A549 (cell line): ENCODE measurements around the gene TMEM223. TPM values are rescaled to one million over a fixed set of nuclear protein-coding genes. Genes with fewer than 3 reads are reported as not detected.

Source experiments
- ATAC-seq, 2 experiments: fragments of 200-7000 bp in 1 of 2; fragments of >200 bp in 1 of 2; cut with Nextera tagmentation in 1 of 2; cut with Tn5 transposase in 1 of 2; 3 replicates each; pipeline versions ENCODE4 v1.8.0 to v1.9.1; 2018 to 2020; ENCODE audit warnings: mild to moderate bottlenecking in 1 of 2, moderate library complexity in 1 of 2
- CTCF ChIA-PET: fragments of 300-600 bp; sonication (Branson Sonifier 250); formaldehyde crosslinking; extraction: SDS; loops from one replicate; lab custom pipeline; 2021; ENCODE audit warnings: antibody characterized with exemption, inconsistent platforms; lab: Yijun Ruan, JAX
- POLR2A ChIA-PET: fragments of 350-600 bp; formaldehyde crosslinking; extraction: SDS; loops from one replicate; lab custom pipeline; 2021; ENCODE audit warnings: antibody characterized with exemption, inconsistent platforms; lab: Yijun Ruan, JAX
- DNase-seq, 2 experiments: peaks; one replicate each; pipeline versions ENCODE4 v3.0.0 to v3.0.0-alpha.2; 2011 to 2016; ENCODE audit warnings: low read depth in 1 of 2, low spot score in 1 of 2
- FAIRE-seq: peaks from 2 replicates; lab custom pipeline; 2011; peaks lifted over from hg19 to GRCh38; lab: Jason Lieb, UNC
- H3K27ac ChIP-seq, 2 experiments: fragments of >200 bp; sonication (Bioruptor Twin); formaldehyde crosslinking; 3 replicates each; pipeline ENCODE4 v1.5.1; 2016 to 2017
- H3K4me1 ChIP-seq: fragments of >200 bp; sonication (Bioruptor Twin); formaldehyde crosslinking; 3 replicates; pipeline ENCODE4 v1.6.1; 2016
- H3K4me2 ChIP-seq: fragments of >200 bp; sonication (Bioruptor Twin); formaldehyde crosslinking; 3 replicates; pipeline ENCODE4 v1.6.1; 2016
- H3K4me3 ChIP-seq: fragments of >200 bp; sonication (Bioruptor Twin); formaldehyde crosslinking; 3 replicates; pipeline ENCODE4 v1.5.1; 2016
- H3K9me3 ChIP-seq: fragments of >200 bp; sonication (Bioruptor Twin); formaldehyde crosslinking; 3 replicates; pipeline ENCODE4 v1.6.1; 2016
- CBX2 ChIP-seq: fragments of 200-600 bp; sonication (generic); IDR thresholded peaks from 2 replicates; pipeline ENCODE4 v1.6.1; 2016; ENCODE audit warnings: low read depth, mild to moderate bottlenecking, borderline replicate concordance
- CEBPB ChIP-seq, 2 experiments: fragments of >200 bp in 1 of 2; sonication (Bioruptor Twin) in 1 of 2; formaldehyde crosslinking in 1 of 2; IDR thresholded peaks; 2 replicates each; pipeline ENCODE4 v1.6.1; 2012 to 2016
- CHD4 ChIP-seq: fragments of 200-600 bp; sonication (generic); IDR thresholded peaks from 2 replicates; pipeline ENCODE4 v1.6.1; 2016; ENCODE audit warnings: antibody characterized with exemption, mild to moderate bottlenecking, borderline replicate concordance
- EHF ChIP-seq: fragments of 250-450 bp; sonication (Bioruptor Pico); IDR thresholded peaks from 2 replicates; pipeline ENCODE4 v1.5.0; 2020; ENCODE audit warnings: mild to moderate bottlenecking
- FOSB ChIP-seq: fragments of 250-450 bp; sonication (Bioruptor Pico); IDR thresholded peaks from 2 replicates; pipeline ENCODE4 v1.5.0; 2020; ENCODE audit warnings: mild to moderate bottlenecking, moderate library complexity
- GATA3 ChIP-seq: IDR thresholded peaks from 2 replicates; pipeline ENCODE4 v1.6.1; 2012; ENCODE audit warnings: borderline replicate concordance
- HDAC2 ChIP-seq: fragments of 200-600 bp; sonication (generic); IDR thresholded peaks from 2 replicates; pipeline ENCODE4 v1.6.1; 2016
- HEYL ChIP-seq: fragments of 250-450 bp; sonication (Bioruptor Pico); IDR thresholded peaks from 2 replicates; pipeline ENCODE4 v1.8.0; 2021; ENCODE audit warnings: mild to moderate bottlenecking, moderate library complexity
- HOXB5 ChIP-seq: fragments of 250-450 bp; sonication (Bioruptor Pico); IDR thresholded peaks from 2 replicates; pipeline ENCODE4 v1.5.0; 2020; ENCODE audit warnings: mild to moderate bottlenecking, moderate library complexity
- JUN ChIP-seq, 2 experiments: fragments of >200 bp; sonication (Bioruptor Twin); formaldehyde crosslinking; IDR thresholded peaks; 2 replicates in 1 of 2; 3 replicates in 1 of 2; pipeline ENCODE4 v1.6.1; 2016 to 2017
- JUNB ChIP-seq: fragments of >200 bp; sonication (Bioruptor Twin); formaldehyde crosslinking; IDR thresholded peaks from 2 replicates; pipeline ENCODE4 v1.6.1; 2016
- KDM1A ChIP-seq: fragments of 200-600 bp; sonication (generic); IDR thresholded peaks from 2 replicates; pipeline ENCODE4 v1.6.1; 2016; ENCODE audit warnings: low read depth, mild to moderate bottlenecking
- KDM5A ChIP-seq: fragments of 200-600 bp; sonication (generic); IDR thresholded peaks from 2 replicates; pipeline ENCODE4 v1.6.1; 2016; ENCODE audit warnings: antibody characterized with exemption, mild to moderate bottlenecking
- MYC ChIP-seq: IDR thresholded peaks from 2 replicates; pipeline ENCODE4 v1.6.1; 2012; ENCODE audit warnings: mild to moderate bottlenecking, inconsistent platforms, low read length, improper control_type of control experiment, borderline replicate concordance
- NFE2L2 ChIP-seq: fragments of 150-350 bp; conservative IDR thresholded peaks from 2 replicates; pipeline ENCODE4 v1.6.1; 2014; ENCODE audit warnings: low read length
- NPAS2 ChIP-seq: fragments of 250-450 bp; sonication (Bioruptor Pico); IDR thresholded peaks from 2 replicates; pipeline ENCODE4 v1.8.0; 2022; ENCODE audit warnings: mild to moderate bottlenecking, moderate library complexity, borderline replicate concordance
- PHF8 ChIP-seq: fragments of 200-600 bp; sonication (generic); IDR thresholded peaks from 2 replicates; pipeline ENCODE4 v1.6.1; 2016; ENCODE audit warnings: low read depth, mild to moderate bottlenecking, antibody characterized with exemption, moderate library complexity, borderline replicate concordance
- POLR2A ChIP-seq: IDR thresholded peaks from 2 replicates; pipeline ENCODE4 v1.6.1; 2012; ENCODE audit warnings: mild to moderate bottlenecking, low read length
- RARB ChIP-seq: fragments of 250-450 bp; sonication (Bioruptor Pico); IDR thresholded peaks from 2 replicates; pipeline ENCODE4 v1.8.0; 2021; ENCODE audit warnings: mild to moderate bottlenecking, moderate library complexity
- RCOR1 ChIP-seq: fragments of 150-350 bp; IDR thresholded peaks from 2 replicates; pipeline ENCODE4 v1.6.1; 2014; ENCODE audit warnings: antibody characterized with exemption, low read length, low read depth
- RFX5 ChIP-seq: fragments of 450-650 bp; IDR thresholded peaks from 2 replicates; pipeline ENCODE4 v1.7.1; 2014; ENCODE audit warnings: antibody characterized with exemption, mild to moderate bottlenecking, moderate library complexity
- RNF2 ChIP-seq: fragments of 200-600 bp; sonication (generic); IDR thresholded peaks from 2 replicates; pipeline ENCODE4 v1.6.1; 2016; ENCODE audit warnings: low read depth, mild to moderate bottlenecking, antibody characterized with exemption, moderate library complexity, borderline replicate concordance
- SMC3 ChIP-seq: fragments of >200 bp; sonication (Bioruptor Twin); formaldehyde crosslinking; IDR thresholded peaks from 3 replicates; pipeline ENCODE4 v1.6.1; 2018; ENCODE audit warnings: inconsistent platforms
- SREBF2 ChIP-seq: fragments of 450-650 bp; IDR thresholded peaks from 2 replicates; pipeline ENCODE4 v1.6.1; 2014; ENCODE audit warnings: mild to moderate bottlenecking, moderate library complexity
- TFCP2L1 ChIP-seq: fragments of 250-450 bp; sonication (Bioruptor Pico); IDR thresholded peaks from 2 replicates; pipeline ENCODE4 v1.5.0; 2021; ENCODE audit warnings: mild to moderate bottlenecking
- TP53 ChIP-seq: fragments of 250-450 bp; sonication (Bioruptor Pico); IDR thresholded peaks from 2 replicates; pipeline ENCODE4 v1.5.0; 2021; ENCODE audit warnings: mild to moderate bottlenecking, moderate library complexity
- ZFP36 ChIP-seq: fragments of 450-650 bp; IDR thresholded peaks from 2 replicates; pipeline ENCODE4 v1.6.1; 2014; ENCODE audit warnings: borderline replicate concordance; ENCODE audit not compliant: partially characterized antibody
- ZNF302 ChIP-seq: fragments of 250-450 bp; sonication (Bioruptor Pico); IDR thresholded peaks from 2 replicates; pipeline ENCODE4 v1.9.0; 2021; ENCODE audit warnings: inconsistent platforms, mild to moderate bottlenecking, moderate library complexity
- ZSCAN20 ChIP-seq: fragments of 250-450 bp; sonication (Bioruptor Pico); IDR thresholded peaks from 2 replicates; pipeline ENCODE4 v1.8.0; 2022; ENCODE audit warnings: mild to moderate bottlenecking, moderate library complexity
- WGBS: methylation state at CpG from one replicate; pipeline ENCODE4 v1.1.6; 2017; ENCODE audit errors: missing lambda C conversion rate; 5-methylcytosine and 5-hydroxymethylcytosine counted together
- polyA plus RNA-seq, 4 experiments: library from polyadenylated mRNA; depleted of rRNA in 3 of 4; stranded (reverse); fragments of >200 nt; fragmentation: RNase III in 1 of 4; extraction: RNeasy Plus Mini Kit Qiagen cat#74134 plus additional on column Dnase treatment in 1 of 4; gene quantifications; 2 replicates in 3 of 4; 3 replicates in 1 of 4; pipeline ENCODE4 v1.2.3, GENCODE V29; 2011 to 2017
- TF ChIP-seq, protein P1 (sequence below): IDR thresholded peaks from 2 replicates; pipeline ENCODE4 v1.6.1; 2012
- TF ChIP-seq, protein P2 (sequence below): IDR thresholded peaks from 2 replicates; pipeline ENCODE4 v1.6.1; 2012; ENCODE audit warnings: low read depth, borderline replicate concordance
- TF ChIP-seq, protein P3 (sequence below): fragments of >200 bp; sonication (Bioruptor Twin); formaldehyde crosslinking; IDR thresholded peaks from 2 replicates; pipeline ENCODE4 v1.6.1; 2016
- TF ChIP-seq, protein P4 (sequence below): fragments of >200 bp; sonication (Bioruptor Twin); formaldehyde crosslinking; IDR thresholded peaks from 3 replicates; pipeline ENCODE4 v1.5.1; 2016
- TF ChIP-seq, protein P5 (sequence below): fragments of 450-650 bp; IDR thresholded peaks from 2 replicates; pipeline ENCODE4 v1.6.1; 2014; ENCODE audit warnings: antibody characterized with exemption
- TF ChIP-seq, protein P6 (sequence below): fragments of 250-450 bp; sonication (Bioruptor Pico); IDR thresholded peaks from 2 replicates; pipeline ENCODE4 v1.5.0; 2020; ENCODE audit warnings: low read depth, mild to moderate bottlenecking, moderate library complexity
- TF ChIP-seq, protein P7 (sequence below): IDR thresholded peaks from 2 replicates; pipeline ENCODE4 v1.6.1; 2012

Gene TMEM223
- polyA plus RNA-seq, 2 of the 4 experiments (the other 2 are of a cell fraction), result 23.5 to 26.5 TPM

DNA sequence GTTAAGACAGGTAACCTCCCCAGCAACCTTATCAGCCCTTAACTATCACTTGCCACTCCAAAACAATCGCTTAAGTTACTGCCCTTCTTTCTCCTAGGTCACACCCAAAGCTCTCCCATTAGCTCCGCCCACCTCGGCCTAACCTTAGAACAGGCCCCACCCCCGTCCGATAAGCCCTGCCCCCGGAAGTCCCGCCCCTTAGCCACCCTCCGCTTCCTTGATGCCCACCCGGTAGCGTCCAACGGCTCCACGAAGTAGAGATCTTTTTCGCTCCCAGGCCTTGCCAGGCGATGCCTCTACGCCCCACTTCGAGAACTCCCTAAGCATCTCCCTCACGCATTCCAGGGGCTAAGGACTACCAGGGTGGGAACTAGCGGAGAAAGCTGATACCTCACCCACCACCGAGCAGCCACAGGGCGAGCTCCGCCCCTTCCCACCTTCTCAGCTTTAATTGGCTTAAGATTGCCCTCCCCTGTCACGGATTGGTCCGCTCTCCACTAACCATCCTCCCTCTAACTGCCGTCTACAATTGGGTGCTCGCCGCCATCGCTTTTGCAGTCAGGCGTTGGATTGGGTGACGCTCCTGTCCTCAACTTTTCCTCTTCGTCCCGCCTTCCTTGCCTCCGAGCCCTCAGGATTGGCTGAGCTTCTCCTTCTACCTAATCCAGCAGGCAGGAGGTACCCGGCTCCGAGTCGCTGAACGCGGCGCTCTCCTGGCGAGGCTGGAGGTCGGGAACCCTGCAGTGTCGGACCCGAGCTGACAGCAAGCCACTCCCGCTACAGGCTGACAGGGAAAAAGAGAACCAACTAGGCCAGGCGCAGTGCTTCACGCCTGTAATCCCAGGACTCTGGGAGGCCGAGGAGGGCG is 37.8 kb downstream of the TMEM223 start, which contains the start of gene ZBTB3:
Gene ZBTB3 (minus strand): TSS at position 425 of the 868 bp plus-strand sequence. CDS start 496 bp downstream, outside the sequence.
- ATAC-seq (peak; percentile 98 to 99), FAIRE-seq (peak; percentile 80), DNase-seq (peak; percentile 99 to 100)
- WGBS, result under 1% methylated on average over 43 of the region's 47 CpGs
- Histone ChIP-seq H3K4me3 (peak within 1 kb of the TSS; percentile 55), H3K27ac (peak within 1 kb of the TSS; percentile 92 to 94), H3K4me2 (peak within 1 kb of the TSS; percentile 91), H3K9me3 (no peaks in the 10 kb centered on the region), H3K4me1 (peaks cover 11% of the 10 kb centered on the region; the same call in 1 of the 3 replicates)
- ChIA-PET CTCF (interaction anchor here (0.6 to 3.2 kb wide), 12 partner anchors 11 to 152 kb away, joined by 3 to 17 read pairs (median 4); partner anchors contain the start of genes HNRNPUL2 and STX5), POLR2A (interaction anchor here (0.5 to 3.0 kb wide), 40 partner anchors 8 to 308 kb away, joined by 3 to 96 read pairs (median 6); partner anchors contain the start of genes C11orf98, CSKMT, EEF1G and GANAB)
- TF ChIP-seq ZFP36 (no peak), FOSB (CRISPR knock-in tag) (no peak), HEYL (no peak), TP53 (CRISPR knock-in tag) (no peak), NPAS2 (no peak), PHF8 (peak; percentile 59), JUNB (no peak), TFCP2L1 (no peak), RARB (no peak), ZNF302 (CRISPR knock-in tag) (no peak), RCOR1 (no peak), RNF2 (no peak), NFE2L2 (no peak), KDM1A (no peak), GATA3 (no peak), CEBPB (IDR thresholded peaks at IDR 0.05) (no peak), RFX5 (peak; percentile 51; the same call in 1 of the 2 replicates), EHF (CRISPR knock-in tag) (no peak), JUN (IDR thresholded peaks at IDR 0.05) (peak; percentile 36 to 92; a peak in 4 of 5 replicates), SMC3 (no peak), SREBF2 (no peak), HDAC2 (no peak), KDM5A (no peak), CBX2 (no peak), CHD4 (peak; percentile 87; the same call in 1 of the 2 replicates), ZSCAN20 (CRISPR knock-in tag) (no peak), POLR2A (peak; percentile 86), MYC (no peak), HOXB5 (CRISPR knock-in tag) (no peak)
- TF ChIP-seq, protein P1, sequence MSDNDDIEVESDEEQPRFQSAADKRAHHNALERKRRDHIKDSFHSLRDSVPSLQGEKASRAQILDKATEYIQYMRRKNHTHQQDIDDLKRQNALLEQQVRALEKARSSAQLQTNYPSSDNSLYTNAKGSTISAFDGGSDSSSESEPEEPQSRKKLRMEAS, result peak; percentile 80
- TF ChIP-seq, protein P2, sequence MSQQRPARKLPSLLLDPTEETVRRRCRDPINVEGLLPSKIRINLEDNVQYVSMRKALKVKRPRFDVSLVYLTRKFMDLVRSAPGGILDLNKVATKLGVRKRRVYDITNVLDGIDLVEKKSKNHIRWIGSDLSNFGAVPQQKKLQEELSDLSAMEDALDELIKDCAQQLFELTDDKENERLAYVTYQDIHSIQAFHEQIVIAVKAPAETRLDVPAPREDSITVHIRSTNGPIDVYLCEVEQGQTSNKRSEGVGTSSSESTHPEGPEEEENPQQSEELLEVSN, result 0 out of 2 replicates have a peak, but pooled peaks have one; percentile 33
- TF ChIP-seq, protein P3, sequence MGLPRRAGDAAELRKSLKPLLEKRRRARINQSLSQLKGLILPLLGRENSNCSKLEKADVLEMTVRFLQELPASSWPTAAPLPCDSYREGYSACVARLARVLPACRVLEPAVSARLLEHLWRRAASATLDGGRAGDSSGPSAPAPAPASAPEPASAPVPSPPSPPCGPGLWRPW, result no peak
- TF ChIP-seq, protein P4, sequence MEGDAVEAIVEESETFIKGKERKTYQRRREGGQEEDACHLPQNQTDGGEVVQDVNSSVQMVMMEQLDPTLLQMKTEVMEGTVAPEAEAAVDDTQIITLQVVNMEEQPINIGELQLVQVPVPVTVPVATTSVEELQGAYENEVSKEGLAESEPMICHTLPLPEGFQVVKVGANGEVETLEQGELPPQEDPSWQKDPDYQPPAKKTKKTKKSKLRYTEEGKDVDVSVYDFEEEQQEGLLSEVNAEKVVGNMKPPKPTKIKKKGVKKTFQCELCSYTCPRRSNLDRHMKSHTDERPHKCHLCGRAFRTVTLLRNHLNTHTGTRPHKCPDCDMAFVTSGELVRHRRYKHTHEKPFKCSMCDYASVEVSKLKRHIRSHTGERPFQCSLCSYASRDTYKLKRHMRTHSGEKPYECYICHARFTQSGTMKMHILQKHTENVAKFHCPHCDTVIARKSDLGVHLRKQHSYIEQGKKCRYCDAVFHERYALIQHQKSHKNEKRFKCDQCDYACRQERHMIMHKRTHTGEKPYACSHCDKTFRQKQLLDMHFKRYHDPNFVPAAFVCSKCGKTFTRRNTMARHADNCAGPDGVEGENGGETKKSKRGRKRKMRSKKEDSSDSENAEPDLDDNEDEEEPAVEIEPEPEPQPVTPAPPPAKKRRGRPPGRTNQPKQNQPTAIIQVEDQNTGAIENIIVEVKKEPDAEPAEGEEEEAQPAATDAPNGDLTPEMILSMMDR, result no peak
- TF ChIP-seq, protein P5, sequence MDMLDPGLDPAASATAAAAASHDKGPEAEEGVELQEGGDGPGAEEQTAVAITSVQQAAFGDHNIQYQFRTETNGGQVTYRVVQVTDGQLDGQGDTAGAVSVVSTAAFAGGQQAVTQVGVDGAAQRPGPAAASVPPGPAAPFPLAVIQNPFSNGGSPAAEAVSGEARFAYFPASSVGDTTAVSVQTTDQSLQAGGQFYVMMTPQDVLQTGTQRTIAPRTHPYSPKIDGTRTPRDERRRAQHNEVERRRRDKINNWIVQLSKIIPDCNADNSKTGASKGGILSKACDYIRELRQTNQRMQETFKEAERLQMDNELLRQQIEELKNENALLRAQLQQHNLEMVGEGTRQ, result no peak
- TF ChIP-seq, protein P6, sequence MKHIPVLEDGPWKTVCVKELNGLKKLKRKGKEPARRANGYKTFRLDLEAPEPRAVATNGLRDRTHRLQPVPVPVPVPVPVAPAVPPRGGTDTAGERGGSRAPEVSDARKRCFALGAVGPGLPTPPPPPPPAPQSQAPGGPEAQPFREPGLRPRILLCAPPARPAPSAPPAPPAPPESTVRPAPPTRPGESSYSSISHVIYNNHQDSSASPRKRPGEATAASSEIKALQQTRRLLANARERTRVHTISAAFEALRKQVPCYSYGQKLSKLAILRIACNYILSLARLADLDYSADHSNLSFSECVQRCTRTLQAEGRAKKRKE (CRISPR knock-in tag), result no peak
- TF ChIP-seq, protein P7, sequence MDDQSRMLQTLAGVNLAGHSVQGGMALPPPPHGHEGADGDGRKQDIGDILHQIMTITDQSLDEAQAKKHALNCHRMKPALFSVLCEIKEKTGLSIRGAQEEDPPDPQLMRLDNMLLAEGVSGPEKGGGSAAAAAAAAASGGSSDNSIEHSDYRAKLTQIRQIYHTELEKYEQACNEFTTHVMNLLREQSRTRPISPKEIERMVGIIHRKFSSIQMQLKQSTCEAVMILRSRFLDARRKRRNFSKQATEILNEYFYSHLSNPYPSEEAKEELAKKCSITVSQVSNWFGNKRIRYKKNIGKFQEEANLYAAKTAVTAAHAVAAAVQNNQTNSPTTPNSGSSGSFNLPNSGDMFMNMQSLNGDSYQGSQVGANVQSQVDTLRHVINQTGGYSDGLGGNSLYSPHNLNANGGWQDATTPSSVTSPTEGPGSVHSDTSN, result peak; percentile 83
